GM08714 (cell line): Measurements from ENCODE around the gene ASGR1.

ENCODE experiments used
- H3K4me3 ChIP-seq: fragments of 200-500 bp; sonication (Bioruptor generic); 2 replicates; pipeline ENCODE4 v1.5.1; 2014; ENCODE audit warnings: mild to moderate bottlenecking, low read length, inconsistent platforms
- ZNF274 ChIP-seq: IDR thresholded peaks from 2 replicates; pipeline ENCODE4 v1.6.1; 2012; ENCODE audit warnings: mild to moderate bottlenecking, low read depth, low read length

The ASGR1 gene

DNA sequence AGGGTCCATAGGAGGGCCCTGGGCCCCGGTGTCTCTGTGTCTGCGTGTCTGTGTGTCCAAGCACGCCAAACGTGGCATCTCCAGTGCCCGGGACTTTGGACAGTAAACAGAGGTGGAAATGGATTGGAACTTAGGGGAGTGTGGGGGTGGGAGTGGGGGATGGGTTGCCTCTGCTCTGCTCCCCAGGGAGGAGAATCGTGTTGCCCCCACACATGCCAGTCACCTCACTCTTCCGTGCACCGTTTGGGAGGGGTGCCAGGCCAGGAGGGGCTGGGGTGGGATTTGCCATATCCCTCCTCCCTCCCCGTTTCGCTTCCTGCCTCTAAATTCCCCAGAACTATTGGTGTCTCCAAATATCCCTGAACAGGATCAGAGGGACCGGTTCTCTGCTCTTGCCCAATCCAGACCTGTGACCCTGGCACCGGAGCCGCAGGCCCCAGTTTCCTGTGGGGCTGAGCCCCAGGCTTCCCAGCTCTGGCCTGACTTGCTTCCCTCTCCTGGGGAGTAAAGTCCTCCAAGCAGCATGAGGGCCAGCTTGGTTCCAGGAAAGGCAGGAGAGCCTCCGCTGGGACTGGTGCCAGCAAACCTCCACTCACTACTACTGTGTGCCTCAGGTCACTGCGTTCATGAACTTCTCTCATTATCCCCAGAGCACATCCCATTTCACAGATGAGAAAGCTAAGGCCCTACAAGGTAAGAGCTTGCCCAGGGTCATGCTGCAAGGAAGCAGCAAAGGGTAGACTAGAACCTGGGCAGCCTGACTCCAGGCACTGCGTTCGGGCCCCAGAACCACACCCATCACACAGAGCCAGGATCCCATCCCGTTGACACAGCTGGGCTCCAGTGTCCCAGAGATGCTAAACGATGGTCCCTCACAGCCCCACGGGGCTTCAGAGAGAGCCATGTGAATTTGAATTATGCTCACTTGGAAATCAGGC lies at the start of gene ASGR1:
Gene ASGR1, minus strand, starts transcription at position 54 of the 938 bp plus-strand sequence. CDS start 807 bp downstream, outside the sequence.
- no peak for TF ChIP-seq ZNF274
- H3K4me3 ChIP-seq = no peak within 1 kb of the TSS

GRCh38 chr17:7228920-7229319 lies 49.8 kb upstream of the ASGR1 start:
- no peak overlapping the region for H3K4me3 ChIP-seq
- no peak for TF ChIP-seq ZNF274

DNA sequence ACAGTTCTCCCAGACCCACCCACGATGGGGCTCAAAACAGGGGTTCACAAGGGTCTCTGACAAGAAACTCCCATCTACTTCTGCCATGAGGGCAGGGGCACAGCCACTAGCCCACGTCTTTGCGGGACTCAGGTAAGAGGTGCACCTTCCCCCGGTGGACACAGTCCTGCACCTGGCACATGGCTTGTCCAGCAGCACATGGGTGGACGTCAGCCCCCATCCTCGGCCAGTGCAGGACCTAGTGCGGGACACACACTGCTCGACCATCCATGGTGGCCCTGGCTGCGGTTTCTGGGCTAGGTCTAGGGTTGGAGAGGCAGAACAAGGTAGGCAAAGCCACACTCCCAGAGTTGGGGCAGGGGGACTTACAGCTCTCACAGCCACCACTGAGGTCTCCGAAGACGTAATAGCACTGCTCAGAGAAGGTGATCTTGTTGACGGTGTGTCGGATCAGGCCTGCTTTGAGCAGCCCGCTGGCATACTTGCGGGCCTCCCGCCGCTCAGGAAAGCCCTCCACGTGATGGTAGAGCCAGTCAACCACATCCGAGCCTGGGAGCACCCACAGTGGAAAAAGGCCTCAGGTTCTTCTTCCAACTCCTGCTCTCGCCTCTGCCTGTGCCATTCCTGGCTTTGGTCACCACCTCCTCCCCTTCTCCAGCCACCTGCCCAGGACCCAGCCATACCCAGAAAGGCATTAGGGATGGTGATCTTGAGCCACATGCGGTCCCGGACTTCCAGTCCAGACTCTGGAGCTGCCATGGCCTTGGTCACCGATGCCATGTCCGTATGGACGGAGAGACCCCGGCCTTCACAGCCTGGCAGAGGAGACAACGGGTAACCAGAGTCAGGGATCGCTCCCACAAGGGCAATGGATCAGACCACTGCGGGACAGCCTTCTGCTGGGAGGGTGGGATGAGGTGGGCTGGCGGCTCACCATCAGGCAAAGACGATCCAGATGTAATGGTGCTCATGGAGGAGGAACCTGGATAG lies 47.8 kb upstream of the ASGR1 start:
- TF ChIP-seq ZNF274 = no peak
- no peak overlapping the region for H3K4me3 ChIP-seq

- no peak for TF ChIP-seq ZNF274
- H3K4me3 ChIP-seq = no peak overlapping the region
Measured at GRCh38 chr17:7225711-7226331, 46.7 kb upstream of the ASGR1 start.

DNA sequence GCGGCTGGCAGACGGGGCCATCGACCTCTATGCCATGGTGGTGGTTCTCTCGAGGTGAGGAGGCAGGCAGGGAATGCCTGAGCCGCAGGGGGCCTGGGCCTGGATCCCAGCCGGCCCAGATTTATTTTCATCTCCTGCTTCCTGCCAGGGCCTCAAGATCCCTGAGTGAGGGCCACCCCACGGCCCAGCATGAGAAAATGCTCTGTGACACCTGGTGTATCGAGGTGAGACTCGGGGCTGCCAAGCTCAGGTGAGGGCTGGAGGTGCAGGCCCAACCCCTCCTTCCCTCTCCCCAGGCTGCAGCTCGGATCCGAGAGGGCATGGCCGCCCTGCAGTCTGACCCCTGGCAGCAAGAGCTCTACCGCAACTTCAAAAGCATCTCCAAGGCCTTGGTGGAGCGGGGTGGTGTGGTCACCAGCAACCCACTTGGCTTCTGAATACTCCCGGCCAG lies 45.5 kb upstream of the ASGR1 start:
- no peak overlapping the region for H3K4me3 ChIP-seq
- TF ChIP-seq ZNF274 = no peak

DNA sequence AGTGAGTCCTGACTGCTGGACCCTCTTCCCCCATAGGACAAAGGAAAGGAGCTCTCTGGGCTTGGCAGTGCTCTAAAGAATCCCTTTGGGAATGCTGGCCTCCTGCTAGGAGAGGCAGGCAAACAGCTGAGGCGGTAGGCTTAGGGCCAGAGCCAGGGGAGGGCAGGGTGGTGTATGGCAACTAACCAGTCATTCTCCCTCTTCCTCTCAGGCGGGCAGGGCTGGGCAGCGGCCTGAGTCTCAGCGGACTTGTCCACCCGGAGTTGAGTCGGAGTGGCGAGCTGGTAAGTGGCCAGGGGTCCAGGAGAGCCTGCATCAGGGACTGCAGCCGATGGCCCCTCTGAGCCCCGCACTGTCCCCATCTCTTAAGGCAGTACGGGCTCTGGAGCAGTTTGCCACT lies 44.9 kb upstream of the ASGR1 start:
- TF ChIP-seq ZNF274 = no peak
- H3K4me3 ChIP-seq = no peak overlapping the region

GRCh38 chr17:7223375-7223774 lies 44.2 kb upstream of the ASGR1 start:
- TF ChIP-seq ZNF274 = no peak
- no peak overlapping the region for H3K4me3 ChIP-seq

- no peak for TF ChIP-seq ZNF274
- H3K4me3 ChIP-seq = no peak overlapping the region
Measured at GRCh38 chr17:7222972-7223292, 43.8 kb upstream of the ASGR1 start.

- no peak for TF ChIP-seq ZNF274
- H3K4me3 ChIP-seq = no peak overlapping the region
Measured at GRCh38 chr17:7222093-7222971, 43.2 kb upstream of the ASGR1 start.

DNA sequence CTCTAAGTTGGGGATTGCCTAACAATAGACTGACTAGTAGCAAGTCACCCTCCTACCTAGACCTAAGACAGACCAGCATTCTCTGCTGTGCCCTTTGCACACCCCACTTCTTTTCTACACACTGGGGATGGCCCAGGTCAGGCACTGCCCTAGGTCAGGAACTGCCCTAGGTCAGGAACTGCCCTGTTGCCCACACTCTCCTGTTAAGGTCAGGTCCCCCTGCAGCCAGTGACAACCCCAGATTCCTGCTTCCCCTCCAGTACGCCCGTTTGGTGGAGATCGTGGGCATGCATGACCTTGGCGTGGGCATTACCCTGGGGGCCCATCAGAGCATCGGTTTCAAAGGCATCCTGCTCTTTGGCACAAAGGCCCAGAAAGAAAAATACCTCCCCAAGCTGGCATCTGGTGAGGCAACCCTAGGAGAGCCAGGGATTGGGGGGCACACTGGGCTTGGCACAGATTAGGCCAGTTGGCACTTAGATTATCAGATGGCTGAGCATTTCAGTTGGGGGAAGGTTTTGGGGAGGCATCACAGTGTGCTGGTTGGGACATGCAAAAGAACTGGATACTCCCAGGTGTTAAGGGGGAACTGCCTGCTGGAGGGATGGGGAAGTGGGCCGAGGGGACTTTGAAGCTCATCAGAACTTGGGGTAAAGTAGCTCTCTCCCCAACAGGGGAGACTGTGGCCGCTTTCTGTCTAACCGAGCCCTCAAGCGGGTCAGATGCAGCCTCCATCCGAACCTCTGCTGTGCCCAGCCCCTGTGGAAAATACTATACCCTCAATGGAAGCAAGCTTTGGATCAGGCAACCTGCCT lies 42.3 kb upstream of the ASGR1 start:
- no peak for TF ChIP-seq ZNF274
- no peak overlapping the region for H3K4me3 ChIP-seq

DNA sequence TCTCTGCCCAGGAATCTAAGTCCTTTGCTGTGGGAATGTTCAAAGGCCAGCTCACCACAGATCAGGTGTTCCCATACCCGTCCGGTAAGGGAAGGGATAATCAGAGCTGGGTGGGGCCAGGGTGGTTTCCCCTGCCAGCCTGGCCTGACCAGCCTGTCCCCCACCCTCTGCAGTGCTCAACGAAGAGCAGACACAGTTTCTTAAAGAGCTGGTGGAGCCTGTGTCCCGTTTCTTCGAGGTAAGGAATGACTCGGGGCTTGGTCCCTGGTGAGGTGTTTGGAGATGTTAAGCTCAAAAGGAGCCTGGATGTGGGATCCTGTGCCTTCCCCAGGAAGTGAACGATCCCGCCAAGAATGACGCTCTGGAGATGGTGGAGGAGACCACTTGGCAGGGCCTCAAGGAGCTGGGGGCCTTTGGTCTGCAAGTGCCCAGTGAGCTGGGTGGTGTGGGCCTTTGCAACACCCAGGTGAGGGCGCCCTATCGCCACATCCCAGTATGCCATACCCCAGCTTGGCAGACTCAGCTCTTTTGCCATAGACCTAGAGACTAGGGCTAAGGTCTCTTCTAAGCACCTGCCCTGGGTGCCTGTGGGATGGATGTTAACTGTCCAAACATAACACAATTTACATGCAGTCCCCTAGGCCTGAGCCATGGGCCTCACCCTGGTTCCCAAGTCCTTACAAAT lies 41.6 kb upstream of the ASGR1 start:
- peak overlapping the region; percentile 86 for H3K4me3 ChIP-seq

More for the DNA sequence above, 41.6 kb upstream of the ASGR1 start:
- TF ChIP-seq ZNF274 = no peak
